Measurements from ENCODE around the gene NKD1. TPM values are rescaled to one million over a fixed set of nuclear protein-coding genes. Genes with fewer than 3 reads are reported as not detected.

The NKD1 gene
- total RNA-seq, 1 experiment from 2014 or later: 11.4 TPM

GRCh38 chr16:50642349-50642748 is 94.2 kb downstream of the NKD1 start:
- CTCF ChIA-PET: interaction anchor here (1.3 kb wide), 1 partner anchor 23 kb away, joined by 5 read pairs; no protein-coding TSS in a partner anchor
- Histone ChIP-seq H4K20me1 (ENCODE audit: insufficient read depth) (no peaks in the 10 kb centered on the region), H3K27ac (ENCODE audit: low read depth, low read length) (no peak overlapping the region), H3K4me3 (replicated peaks in 1 of 2; ENCODE audit: low read depth in 1 of 2, low read length in 2 of 2) (no peak overlapping the region), H3K27me3 (ENCODE audit: insufficient read depth, low read length) (no peaks in the 10 kb centered on the region), H2AFZ (ENCODE audit: low read depth, low read length, poor library complexity, severe bottlenecking) (no peak overlapping the region), H3K9me2 (ENCODE audit: insufficient read depth) (no peaks in the 10 kb centered on the region), H3K36me3 (ENCODE audit: control insufficient read depth in 1 of 2, insufficient read depth in 2 of 2, low read length in 2 of 2) (no peaks in the 10 kb centered on the region), H3K4me1 (ENCODE audit: control insufficient read depth in 1 of 2, insufficient read depth in 2 of 2, low read length in 2 of 2) (no peaks in the 10 kb centered on the region), H3K4me2 (ENCODE audit: low read length) (no peak overlapping the region), H3K9ac (ENCODE audit: low read length) (no peak overlapping the region), H3K79me2 (ENCODE audit: insufficient read depth, low read length) (no peaks in the 10 kb centered on the region), H3K9me3 (ENCODE audit: control insufficient read depth in 1 of 2, insufficient read depth in 1 of 2, low read depth in 1 of 2, low read length in 2 of 2) (no peaks in the 10 kb centered on the region)
- no peak for DNase-seq (ENCODE audit: low read depth, low spot score)
- no TSS peak for BruUV-seq (replicated peaks)
- RAD21 ChIA-PET (ENCODE audit: low non-redundant PET in 1 of 2, low total read pairs in 2 of 2, uncharacterized antibody in 2 of 2, unreplicated experiment in 2 of 2): no interaction called here
- TF ChIP-seq, protein P1, sequence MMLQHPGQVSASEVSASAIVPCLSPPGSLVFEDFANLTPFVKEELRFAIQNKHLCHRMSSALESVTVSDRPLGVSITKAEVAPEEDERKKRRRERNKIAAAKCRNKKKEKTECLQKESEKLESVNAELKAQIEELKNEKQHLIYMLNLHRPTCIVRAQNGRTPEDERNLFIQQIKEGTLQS (IDR thresholded peaks at IDR 0.05): no peak
- TF ChIP-seq FOSL1 (IDR thresholded peaks at IDR 0.05; ENCODE audit: low read depth) (no peak), ELF1 (IDR thresholded peaks at IDR 0.05; ENCODE audit: borderline replicate concordance, low read depth) (no peak), REST (IDR thresholded peaks at IDR 0.05; ENCODE audit: low read depth) (no peak), CEBPB (IDR thresholded peaks at IDR 0.05; ENCODE audit: low read depth) (no peak), EGR1 (IDR thresholded peaks at IDR 0.05; ENCODE audit: low read depth) (no peak), POLR2AphosphoS5 (IDR thresholded peaks at IDR 0.05; ENCODE audit: low read depth, low read length) (no peak), ZNF274 (IDR thresholded peaks at IDR 0.05; ENCODE audit: low read depth, low read length) (no peak), TCF7L2 (IDR thresholded peaks at IDR 0.05; ENCODE audit: borderline replicate concordance, extremely low read depth, insufficient read depth, insufficient read length) (no peak), RAD21 (IDR thresholded peaks at IDR 0.05; ENCODE audit: low read depth) (no peak), JUND (IDR thresholded peaks at IDR 0.05) (no peak), MAX (IDR thresholded peaks at IDR 0.05) (no peak)
- POLR2A ChIA-PET: no interaction called here
- intact Hi-C loops (cut with micrococcal nuclease): no loop called here
- no peak for ATAC-seq
